ENCODE measurements around the gene ZSCAN25.

GRCh38 chr7:99626661-99627060 lies 9.9 kb downstream of the ZSCAN25 start:
- TF ChIP-seq, protein P1, sequence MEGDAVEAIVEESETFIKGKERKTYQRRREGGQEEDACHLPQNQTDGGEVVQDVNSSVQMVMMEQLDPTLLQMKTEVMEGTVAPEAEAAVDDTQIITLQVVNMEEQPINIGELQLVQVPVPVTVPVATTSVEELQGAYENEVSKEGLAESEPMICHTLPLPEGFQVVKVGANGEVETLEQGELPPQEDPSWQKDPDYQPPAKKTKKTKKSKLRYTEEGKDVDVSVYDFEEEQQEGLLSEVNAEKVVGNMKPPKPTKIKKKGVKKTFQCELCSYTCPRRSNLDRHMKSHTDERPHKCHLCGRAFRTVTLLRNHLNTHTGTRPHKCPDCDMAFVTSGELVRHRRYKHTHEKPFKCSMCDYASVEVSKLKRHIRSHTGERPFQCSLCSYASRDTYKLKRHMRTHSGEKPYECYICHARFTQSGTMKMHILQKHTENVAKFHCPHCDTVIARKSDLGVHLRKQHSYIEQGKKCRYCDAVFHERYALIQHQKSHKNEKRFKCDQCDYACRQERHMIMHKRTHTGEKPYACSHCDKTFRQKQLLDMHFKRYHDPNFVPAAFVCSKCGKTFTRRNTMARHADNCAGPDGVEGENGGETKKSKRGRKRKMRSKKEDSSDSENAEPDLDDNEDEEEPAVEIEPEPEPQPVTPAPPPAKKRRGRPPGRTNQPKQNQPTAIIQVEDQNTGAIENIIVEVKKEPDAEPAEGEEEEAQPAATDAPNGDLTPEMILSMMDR (IDR thresholded peaks at IDR 0.05) = no peak
- TF ChIP-seq EZH2 (IDR thresholded peaks at IDR 0.05) = no peak
- TF ChIP-seq EZH2phosphoT487 (IDR thresholded peaks at IDR 0.05) = no peak
